Epidermal melanocyte (primary cell): Measurements from ENCODE around the gene GPR55.
"Not testable (repeated sequence)": the region's sequence is repeated elsewhere in the genome, so short reads cannot be mapped to it uniquely, and the experiment has no call there.

Source experiments
- DNase-seq: peaks from one replicate; pipeline ENCODE4 v3.0.0; 2011; ENCODE audit warnings: low spot score; ENCODE audit not compliant: insufficient read length

The GPR55 gene

DNA sequence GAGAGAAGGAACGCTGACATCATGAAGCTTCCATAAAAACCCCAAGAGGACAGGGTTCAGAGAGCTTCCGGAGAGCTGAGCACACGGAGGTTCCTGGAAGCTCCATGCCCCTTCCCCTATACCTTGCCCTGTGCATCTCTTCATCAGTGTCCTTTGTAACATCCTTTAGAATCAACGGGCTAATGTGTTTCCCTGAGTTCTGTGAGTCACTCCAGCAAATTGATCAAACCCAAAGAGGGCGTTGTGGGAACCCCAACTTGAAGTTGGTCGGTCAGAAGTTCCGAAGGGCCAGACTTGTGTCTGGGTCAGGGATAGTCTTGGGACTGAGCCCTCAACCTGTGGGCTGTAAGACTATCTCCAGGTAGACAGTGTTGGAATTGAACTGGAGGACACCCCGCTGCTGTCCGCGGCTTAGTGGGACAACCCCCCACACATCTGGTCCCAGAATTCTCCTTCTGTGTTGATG lies 25.9 kb upstream of the GPR55 start:
- no peak for DNase-seq

DNA sequence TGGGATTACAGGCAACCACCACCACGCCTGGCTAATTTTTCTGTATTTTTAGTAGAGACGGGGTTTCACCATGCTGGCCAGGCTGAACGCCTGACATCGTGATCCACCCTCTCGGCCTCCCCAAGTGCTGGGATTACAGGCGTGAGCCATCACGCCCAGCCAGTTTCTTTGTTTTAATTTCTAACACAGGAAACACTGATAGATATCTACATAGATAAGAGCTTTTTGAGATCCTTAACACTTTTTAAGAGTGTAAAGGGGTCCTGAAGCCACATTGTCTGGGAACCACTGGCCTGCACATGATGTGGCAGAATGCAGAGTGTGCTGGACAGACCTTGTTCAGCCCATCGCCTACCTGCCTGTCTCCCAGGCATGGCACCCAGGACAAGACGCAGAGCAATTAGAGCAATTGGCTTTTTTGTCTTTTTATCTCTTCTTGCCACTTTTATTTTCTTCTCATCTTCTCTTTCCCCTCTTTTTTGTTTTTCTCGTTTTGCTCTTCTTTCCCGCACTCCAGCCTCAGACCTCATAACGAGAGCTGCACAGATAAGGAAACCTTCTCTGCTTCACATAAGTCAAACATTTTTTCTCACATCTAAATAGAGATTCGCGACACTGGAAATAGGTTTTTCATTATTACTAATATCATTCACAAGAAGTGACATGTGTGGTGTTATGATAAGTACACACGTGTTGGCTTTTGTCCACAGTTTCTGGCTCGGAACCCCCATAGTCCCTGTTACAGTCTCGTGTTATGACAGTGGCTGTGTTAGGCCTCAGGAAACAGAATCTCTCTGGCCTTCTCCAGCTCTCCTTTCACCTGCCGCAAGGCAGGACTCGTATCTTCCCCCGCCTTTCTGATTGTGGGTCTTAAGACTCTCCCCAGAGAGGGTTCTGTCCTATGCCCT lies 25.2 kb upstream of the GPR55 start:
- DNase-seq, result no peak

DNA sequence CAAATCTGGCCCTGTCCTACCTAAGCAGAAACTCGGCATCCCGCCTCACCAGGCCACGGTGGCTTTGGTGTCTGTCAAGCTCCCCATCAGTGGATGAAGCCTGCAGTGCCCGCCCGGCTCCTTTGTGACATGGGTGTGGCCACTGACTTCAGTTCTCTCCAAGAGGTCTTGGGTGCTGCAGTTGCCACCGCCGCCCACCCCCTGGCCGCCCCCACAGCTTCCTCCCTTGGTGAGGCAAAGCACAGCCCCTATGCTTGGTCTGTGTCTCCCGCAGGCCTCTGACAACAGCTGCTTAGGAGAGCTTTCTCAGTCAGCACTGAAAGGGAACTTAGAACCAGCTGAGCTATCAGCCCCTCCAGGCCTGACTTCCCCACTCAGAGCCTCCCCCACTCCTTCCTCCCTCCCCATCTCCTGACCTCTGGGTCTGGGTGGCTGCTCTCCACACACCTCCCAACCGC lies 22.9 kb upstream of the GPR55 start:
- no peak for DNase-seq

DNA sequence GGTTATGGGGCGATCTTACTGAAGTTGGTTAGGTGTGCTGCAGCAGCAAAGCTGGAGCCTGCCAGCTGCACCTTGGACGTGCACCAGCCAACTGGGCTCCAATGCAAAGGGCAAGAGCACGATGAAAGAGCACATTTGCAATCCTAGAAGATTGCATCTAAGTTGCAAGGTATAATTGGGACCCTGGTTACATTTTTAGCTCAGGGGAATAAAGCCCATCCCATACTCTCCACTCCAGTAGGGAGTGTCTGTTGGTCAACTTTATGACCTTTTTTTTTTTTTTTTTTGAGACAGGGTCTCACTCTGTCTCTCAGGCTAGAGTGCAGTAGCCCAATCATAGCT lies 22.2 kb upstream of the GPR55 start:
- no peak for DNase-seq

DNA sequence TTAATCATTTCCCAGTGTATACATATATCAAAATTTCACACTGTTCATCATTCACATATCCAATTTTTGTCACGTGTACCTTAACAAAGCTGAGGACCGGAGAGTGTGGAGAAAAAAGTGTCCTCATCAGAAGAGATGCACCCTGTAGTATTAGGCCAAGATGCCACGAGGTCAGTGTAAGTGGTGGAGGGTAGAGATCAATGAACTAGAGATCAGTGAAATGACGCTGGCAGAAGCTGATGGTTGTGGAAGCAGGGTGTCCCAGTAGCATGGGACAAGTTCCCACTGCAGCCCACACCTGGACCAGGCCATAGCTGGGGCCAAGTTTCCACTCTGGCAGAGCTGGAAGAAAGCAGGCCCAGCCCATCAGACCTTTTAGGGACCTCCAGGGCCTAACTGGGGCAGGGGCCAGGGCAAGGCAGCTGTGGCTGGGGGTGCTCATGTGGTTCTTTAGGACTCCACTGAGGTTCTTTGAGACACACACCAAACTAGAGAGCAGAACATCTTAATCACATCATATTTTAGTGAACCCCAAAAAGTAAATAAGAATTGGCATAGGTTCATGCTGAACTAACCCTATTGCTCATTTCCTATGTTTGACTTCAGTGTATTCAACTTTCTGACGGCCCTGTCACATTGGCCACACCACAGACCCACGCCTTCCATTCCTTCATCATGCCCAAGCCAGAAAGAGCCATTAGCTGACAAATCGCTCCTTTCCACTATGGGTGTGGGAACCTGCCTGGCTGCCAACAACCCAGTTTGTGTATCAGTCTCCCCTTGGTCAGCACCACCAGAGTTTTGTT lies 21.6 kb upstream of the GPR55 start:
- DNase-seq, result no peak

DNA sequence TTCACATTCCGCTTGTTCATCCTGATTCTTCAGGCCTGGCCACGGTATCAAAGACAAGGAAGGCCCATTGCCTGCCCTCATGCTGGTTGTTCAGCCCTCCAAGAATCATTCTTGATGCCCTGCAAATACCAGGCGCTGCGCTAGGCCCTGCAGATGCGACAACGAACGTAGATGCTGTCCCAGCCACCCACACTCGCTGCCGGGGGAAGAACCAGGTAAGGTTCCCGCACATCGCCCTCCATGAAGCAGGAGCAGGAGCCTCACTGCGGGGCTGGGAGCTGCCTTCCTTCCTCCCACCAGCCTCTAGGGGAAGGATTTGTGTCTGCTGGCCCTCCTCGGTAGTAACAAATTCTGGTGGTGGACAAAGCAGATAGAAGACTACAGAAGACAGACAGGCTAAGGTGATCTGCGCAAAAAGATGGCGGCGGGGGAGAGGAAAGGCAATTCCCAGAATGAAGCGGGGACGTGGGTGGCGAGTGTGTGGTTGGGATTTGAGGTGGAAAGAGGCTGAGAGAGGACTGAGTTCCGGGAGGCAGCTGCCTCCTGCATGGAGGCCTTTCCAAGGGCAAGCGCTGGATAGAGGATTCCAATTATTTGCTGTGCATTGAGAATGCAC lies 19.8 kb upstream of the GPR55 start:
- DNase-seq, result no peak

DNA sequence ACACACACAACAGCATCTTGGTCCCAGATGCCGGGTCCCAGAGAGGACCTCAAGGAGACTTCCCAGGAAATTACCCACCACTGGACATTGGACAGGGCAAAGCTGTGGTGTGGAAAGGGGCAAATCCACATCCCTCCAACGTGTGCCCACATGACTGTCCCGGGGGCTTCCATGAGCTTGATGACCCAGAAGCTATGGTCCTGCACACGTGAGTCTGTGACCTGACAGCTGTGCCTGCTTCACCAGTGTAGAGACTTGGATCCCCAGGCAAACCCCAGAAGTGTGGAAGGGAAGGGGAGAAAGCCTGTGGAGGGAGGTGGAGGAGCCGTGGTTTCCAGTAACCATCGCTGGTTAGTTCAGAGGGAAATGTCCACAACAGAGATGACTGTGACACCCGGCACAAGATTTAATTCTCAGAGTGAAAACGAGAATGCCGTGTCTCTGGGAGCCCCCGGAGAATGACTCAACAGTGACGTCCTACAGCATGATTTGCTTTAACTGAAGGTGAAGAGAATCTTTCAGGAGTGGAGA lies 19.1 kb upstream of the GPR55 start:
- DNase-seq, result no peak

DNA sequence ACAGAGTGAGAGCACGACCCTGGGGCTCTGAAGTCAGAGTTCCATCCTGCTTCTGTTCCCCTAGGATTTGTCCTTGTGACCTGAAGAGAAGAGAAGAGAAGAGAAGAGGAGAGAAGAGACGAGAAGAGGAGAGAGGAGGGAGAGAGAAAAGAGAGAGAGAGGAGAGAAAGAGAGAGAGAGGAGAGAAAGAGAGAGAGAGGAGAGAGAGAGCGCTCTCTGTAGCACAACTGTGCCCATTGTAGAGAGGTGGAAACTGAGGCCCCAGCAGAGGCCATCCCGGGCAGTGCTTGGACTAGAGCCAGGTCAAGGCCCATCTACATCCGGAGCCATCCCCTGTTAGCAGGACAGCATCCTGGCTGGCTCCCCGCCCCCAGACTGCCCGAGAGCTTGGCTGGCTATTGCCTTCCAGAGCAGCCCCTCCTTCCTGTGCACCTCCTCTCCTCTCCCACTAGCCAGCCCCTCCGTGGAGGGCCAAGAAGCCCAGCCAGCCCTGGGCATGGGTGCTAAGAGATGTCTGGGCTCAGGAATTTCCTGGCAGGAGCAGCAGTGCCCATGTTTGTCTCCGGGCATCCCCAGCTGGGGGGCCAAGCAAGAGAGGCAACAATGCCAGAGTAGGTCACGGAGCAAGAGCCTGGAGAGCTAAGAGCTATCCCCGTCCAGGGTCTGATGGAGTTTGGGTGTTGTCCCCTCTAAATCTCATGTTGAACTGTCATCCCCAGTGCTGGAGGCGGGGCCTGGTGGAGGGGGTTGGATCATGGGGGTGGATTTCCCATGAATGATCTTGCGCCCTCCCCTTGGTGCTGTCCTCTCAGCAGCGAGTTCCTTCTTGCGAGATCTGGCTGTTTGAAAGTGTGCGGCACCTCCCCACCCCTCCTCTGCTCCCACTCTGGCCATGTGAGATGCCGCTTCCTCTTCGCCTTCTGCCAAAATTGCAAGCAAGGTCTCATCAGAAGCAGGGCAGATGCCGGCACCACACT lies 18.2 kb upstream of the GPR55 start:
- no peak for DNase-seq

DNA sequence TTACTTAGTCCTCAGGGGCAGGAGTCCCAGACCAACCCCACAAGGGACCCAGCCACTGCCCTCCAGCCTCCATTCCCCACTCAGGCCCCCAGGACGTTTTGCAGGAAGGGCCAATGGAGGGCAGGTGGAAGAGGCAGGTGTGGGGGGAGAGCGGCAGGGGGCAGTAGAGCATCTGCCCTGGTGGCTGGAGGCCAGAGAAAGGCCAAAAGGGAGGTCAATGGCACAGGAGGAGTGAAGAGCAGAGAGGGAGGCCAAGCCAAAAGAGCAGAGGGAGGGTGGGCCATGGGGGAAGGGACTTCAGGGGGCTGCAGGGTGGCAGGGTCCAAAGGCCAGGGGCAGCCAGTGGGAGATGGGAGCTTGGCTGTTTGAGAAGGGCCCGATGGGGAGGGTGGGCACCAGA lies 17.3 kb upstream of the GPR55 start:
- DNase-seq, result no peak

DNA sequence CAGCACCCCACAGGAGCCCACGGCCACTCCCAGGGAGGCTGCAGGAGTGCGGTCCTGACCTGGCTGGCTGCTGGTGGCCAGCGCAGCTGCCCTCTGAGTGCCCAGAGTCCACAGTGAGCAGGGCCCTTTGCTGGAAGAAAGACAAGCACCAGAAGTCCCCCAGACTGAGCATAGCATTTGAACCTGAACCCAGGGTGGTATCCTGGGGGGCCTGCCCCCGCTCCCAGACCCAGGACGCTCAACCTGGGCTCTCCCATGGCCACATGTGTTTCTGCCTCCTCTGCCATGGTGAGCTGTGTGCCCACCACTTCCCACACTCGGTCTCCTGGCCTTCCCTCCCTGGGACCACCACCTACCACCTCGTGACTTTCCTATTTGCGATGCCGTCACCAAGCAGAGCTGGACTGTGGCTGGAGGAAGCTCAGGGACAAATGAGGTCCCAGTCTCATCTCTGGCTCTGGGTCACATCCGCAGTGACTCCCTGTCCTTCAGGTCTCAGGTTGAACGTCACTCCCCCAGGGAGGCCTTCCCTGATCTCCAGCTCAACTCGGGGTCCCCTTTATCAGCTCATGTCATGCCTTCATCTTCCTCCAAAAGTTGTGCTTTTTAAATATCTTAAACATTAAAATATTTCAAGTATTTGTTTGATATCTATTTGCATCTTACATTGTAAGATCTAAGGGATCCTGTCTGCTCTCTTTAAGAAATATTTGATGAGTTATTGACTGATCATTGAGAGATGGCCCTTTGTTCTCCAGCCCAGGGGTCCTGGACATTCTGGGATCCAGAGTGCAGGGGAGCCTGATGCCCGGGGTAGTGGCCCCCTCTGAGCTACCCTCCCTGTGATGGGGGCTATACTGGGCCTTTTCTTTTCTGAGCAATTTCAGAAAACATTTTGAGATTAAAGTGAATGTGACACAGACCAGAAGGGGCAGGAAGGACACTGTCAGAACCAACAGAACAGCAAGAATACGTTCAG lies 16.4 kb upstream of the GPR55 start:
- no peak for DNase-seq

DNA sequence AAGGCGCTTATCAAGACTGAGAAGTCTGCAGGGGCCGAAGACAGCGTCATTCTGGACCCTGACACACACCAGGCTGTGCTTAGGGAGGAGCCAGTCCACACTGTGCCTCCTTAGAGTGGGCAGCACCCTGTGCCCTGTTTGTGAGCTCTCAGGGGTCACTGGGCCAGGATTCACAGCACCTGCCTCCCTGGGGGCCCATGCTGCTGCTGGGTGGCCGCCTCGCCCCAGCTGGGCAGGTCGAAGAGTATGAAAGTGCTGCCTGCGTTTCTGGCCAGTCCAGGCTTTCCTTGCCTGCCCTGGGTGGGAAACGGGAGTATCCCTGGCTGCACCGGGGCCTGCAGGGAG lies 15.4 kb upstream of the GPR55 start:
- DNase-seq, result no peak

DNA sequence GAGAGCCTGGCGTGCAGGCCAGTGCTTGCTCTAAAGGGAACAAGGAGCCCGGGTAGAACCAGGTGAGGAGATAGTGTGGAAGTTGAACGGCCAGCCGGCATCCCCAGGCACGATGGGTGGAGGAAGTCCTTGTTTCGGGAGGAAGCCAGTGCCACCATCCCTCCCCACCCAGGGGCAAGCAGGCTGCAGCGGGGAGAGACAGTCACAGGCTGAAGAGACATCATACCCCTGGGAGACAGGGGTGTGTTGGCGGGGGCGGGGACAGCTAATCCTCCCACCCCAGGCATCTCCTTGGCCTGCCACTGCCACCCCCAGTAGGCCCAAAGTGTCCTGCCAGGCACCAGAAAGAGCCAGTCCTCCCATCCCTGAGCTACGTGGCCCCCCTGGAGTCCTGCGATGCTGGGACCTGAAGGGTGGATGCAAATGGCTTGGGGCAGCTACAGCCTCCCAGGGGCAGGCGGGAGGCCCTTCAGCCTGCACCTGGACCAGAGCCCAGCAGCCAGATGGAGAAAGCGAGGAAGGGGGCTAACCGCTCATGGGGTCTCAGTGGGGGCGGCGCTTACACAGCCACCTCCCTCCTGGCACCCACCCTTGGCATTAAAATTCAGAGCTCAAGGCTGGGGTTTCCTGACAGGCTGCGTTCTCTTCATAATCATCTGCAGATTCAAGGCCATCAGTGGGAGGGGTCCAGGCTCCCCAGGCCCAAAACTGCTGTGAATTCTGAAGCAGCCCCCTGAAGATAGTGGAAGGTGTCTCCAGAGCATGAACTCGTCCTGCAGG lies 14.8 kb upstream of the GPR55 start:
- no peak for DNase-seq

DNA sequence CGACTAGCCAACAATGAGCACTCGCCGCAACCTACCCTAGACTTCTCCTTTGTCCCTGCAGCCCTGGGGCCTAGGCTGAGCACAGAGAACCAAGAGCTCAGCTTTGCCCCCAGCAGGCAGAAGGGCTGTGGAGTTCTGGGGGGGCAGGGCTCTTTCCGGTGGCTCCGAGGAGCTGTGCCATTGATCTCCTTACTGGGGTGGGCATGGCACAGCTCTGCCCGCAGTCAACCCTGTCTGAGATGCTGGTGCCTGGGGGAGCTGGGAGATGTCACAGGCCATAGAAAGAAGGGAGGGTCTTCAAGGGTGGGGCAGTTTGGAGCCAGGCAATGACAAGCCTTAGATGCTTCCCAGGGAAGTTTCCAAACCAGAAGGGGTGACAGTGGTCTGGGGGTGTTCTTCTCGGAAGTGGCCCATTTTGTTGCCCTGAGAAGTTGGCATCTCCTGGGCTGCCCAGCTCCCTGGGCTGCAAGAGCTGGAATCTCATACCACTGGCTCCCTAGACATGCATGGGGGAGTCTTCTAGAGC lies 14.1 kb upstream of the GPR55 start:
- DNase-seq, result no peak

DNA sequence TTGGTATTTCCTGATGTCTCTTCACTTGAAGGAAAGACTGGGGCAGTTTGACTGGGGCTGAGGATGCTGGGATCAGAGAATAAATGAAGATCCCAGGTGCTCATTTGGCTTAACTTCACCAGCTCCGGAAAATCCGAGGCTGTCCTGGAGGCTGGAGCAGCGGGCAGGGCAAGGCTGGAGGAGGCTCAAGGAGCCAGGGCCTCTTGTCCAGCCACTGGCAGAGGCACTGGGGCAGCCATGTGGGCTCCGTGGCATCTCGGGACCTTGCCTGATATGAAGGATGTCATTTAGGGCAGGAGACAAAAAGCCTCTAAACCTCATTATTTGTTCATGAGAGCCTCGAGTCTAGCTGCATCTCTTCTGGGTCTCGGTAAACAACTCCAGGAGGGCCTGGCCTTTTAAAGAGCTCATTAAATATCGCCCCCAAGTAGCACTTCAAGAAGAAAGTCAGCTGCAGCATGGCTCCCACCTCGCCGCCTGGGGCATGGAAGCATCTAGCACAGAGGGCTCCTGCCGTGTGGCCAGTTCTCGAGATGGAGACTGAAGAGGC lies 13.5 kb upstream of the GPR55 start:
- DNase-seq, result no peak

DNA sequence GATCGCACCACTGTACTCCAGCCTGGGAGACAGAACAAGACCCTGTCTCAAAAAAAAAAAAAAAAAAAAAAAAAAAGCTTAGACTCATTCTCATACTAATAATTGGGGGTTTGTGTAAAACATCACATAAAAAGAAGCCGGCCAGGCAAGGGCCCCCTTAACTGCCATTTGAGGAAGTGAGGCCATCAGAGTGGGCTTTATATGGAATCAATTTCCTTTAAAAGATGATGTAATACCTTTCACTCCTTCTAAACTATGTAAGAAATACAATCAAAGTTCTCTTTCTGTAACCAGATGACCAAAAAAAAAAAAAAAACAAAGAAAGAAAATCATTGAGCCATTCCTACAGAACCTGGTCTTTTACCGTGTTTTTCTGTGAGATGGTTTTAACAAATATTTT lies 13.1 kb upstream of the GPR55 start:
- no peak for DNase-seq

DNA sequence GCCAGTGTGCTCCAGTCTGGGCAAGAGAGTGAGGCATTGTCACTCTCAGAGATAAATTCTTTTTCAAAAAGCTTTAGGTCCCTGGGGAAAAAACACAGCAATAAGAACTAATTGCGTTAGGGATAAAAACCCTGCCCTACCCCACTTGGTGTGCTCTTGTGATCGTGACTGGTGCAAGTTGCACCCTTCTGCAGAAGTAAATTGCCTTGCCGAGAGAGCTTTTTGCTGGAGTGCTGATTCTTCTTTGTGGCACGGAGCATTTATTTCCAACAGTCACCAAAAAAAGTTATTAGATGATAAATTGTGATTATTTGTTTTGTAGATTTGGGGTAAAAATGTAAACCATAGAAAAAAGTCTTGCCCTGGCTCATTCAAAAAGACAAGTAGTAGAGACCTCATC lies 12.3 kb upstream of the GPR55 start:
- DNase-seq, result no peak

DNA sequence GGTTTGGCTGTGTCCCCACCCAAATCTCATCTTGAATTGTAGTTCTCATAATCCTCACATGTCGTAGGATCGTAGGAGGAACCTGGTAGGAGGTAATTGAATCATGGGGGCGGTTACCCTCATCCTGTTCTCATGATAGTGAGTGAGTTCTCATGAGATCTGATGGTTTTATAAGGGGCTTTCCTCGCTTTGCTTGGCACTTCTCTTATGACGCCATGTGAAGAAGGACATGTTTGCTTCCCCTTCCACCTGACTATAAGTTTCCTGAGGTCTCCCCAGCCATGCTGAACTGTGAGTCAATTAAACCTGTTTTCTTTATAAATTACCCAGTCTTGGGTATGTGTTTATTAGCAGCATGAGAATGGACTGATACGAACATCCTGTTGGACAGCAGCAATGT lies 11.2 kb upstream of the GPR55 start:
- not testable (repeated sequence) for DNase-seq

DNA sequence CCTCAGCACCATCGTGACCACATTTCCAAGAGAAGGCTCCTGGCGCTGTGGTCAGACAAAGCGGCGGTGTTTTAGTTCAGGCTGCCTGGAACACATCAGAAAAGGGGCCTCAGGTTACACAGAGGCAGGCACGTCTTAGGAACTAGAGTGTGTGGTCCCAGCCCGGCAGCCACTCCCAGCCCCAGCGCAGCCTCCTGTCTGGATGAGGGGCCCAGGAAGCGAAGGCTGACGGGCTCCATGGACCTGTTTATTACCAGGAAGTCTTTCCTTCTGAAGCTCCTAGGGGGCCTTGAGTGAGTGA lies 10.0 kb upstream of the GPR55 start:
- no peak for DNase-seq
